Measurements from ENCODE around the gene FLAD1.

FLAD1 gene

GRCh38 chr1:154988058-154988954 is 5.2 kb downstream of the FLAD1 start:
- no peak for DNase-seq (ENCODE audit: low read depth)
- no peak overlapping the region for H3K4me3 ChIP-seq (ENCODE audit: low read length)
- no peak for TF ChIP-seq CTCF (conservative IDR thresholded peaks at IDR 0.05; ENCODE audit: low read length)

- DNase-seq (ENCODE audit: low read depth) = no peak
- TF ChIP-seq CTCF (conservative IDR thresholded peaks at IDR 0.05; ENCODE audit: low read length) = no peak
- no peak overlapping the region for H3K4me3 ChIP-seq (ENCODE audit: low read length)
Measured at GRCh38 chr1:154989195-154989860, 6.2 kb downstream of the FLAD1 start.

- DNase-seq (ENCODE audit: low read depth) = no peak
- TF ChIP-seq CTCF (conservative IDR thresholded peaks at IDR 0.05; ENCODE audit: low read length) = no peak
- H3K4me3 ChIP-seq (ENCODE audit: low read length) = no peak overlapping the region
Measured at GRCh38 chr1:154990276-154990675, 7.1 kb downstream of the FLAD1 start.

- H3K4me3 ChIP-seq (ENCODE audit: low read length) = no peak overlapping the region
- TF ChIP-seq CTCF (conservative IDR thresholded peaks at IDR 0.05; ENCODE audit: low read length) = no peak; the same call in 1 of the 2 replicates
- DNase-seq (ENCODE audit: low read depth) = no peak
Measured at GRCh38 chr1:154992721-154993571, 9.8 kb downstream of the FLAD1 start.

GRCh38 chr1:154993572-154994268 is 10.6 kb downstream of the FLAD1 start, which contains the start of gene LENEP:
Gene LENEP (plus strand): TSS chr1:154993586. CDS start chr1:154993608, 22 bp downstream.
- H3K4me3 ChIP-seq (ENCODE audit: low read length) = no peak within 1 kb of the TSS
- no peak for DNase-seq (ENCODE audit: low read depth)
- no peak for TF ChIP-seq CTCF (conservative IDR thresholded peaks at IDR 0.05; ENCODE audit: low read length)

GRCh38 chr1:154994269-154994587 is 11.1 kb downstream of the FLAD1 start:
- H3K4me3 ChIP-seq (ENCODE audit: low read length) = no peak overlapping the region
- TF ChIP-seq CTCF (conservative IDR thresholded peaks at IDR 0.05; ENCODE audit: low read length) = no peak
- no peak for DNase-seq (ENCODE audit: low read depth)
